ENCODE data around the gene DIP2B. TPM values are rescaled to one million over a fixed set of nuclear protein-coding genes. Genes with fewer than 3 reads are reported as not detected.

The DIP2B gene
- polyA plus RNA-seq, 1 donor, result 19.7 TPM

GRCh38 chr12:50778663-50779590 is 274.1 kb downstream of the DIP2B start:
- no peak for DNase-seq

- no peak for DNase-seq
Observed at GRCh38 chr12:50780013-50780412, 275.2 kb downstream of the DIP2B start.

GRCh38 chr12:50784501-50784900 is 279.7 kb downstream of the DIP2B start:
- DNase-seq, result no peak

- DNase-seq, result no peak
Observed at GRCh38 chr12:50785406-50786001, 280.7 kb downstream of the DIP2B start.

GRCh38 chr12:50786498-50787231 is 281.9 kb downstream of the DIP2B start:
- no peak for DNase-seq

- DNase-seq, result no peak
Observed at GRCh38 chr12:50787618-50788017, 282.8 kb downstream of the DIP2B start.

- DNase-seq, result no peak
Observed at GRCh38 chr12:50788561-50788960, 283.8 kb downstream of the DIP2B start.

- no peak for DNase-seq
Observed at GRCh38 chr12:50790081-50790480, 285.3 kb downstream of the DIP2B start.

Other genes starting within 250 kb of the DIP2B start
- gene LIMA1, start 221.5 kb upstream of the DIP2B start, polyA plus RNA-seq (ENCODE audit: insufficient read length), result 123 TPM
- 0.70 TPM for gene FAM186A, start 108.4 kb upstream of the DIP2B start, polyA plus RNA-seq (ENCODE audit: insufficient read length)
- 23.3 TPM for gene LARP4, start 104.1 kb upstream of the DIP2B start, polyA plus RNA-seq (ENCODE audit: insufficient read length)